ENCODE measurements around the gene NME4.

- TF ChIP-seq POLR2AphosphoS5 (IDR thresholded peaks at IDR 0.05; ENCODE audit: low read depth, low read length) (no peak), SPI1 (IDR thresholded peaks at IDR 0.05; ENCODE audit: low read depth, low read length) (no peak), TAF1 (IDR thresholded peaks at IDR 0.05; ENCODE audit: low read depth, low read length) (no peak)
These were observed 394 bp upstream of the NME4 start for GRCh38 chr16:396605-397004.
